HG02571 (cell line): ENCODE results near the gene EME1.

Source experiments
- ATAC-seq: cut with Tn5 transposase; IDR thresholded peaks from one replicate; pipeline ENCODE4 v1.9.1; 2021; ENCODE audit warnings: mild to moderate bottlenecking, moderate library complexity; ENCODE audit not compliant: unreplicated experiment

The EME1 gene

DNA sequence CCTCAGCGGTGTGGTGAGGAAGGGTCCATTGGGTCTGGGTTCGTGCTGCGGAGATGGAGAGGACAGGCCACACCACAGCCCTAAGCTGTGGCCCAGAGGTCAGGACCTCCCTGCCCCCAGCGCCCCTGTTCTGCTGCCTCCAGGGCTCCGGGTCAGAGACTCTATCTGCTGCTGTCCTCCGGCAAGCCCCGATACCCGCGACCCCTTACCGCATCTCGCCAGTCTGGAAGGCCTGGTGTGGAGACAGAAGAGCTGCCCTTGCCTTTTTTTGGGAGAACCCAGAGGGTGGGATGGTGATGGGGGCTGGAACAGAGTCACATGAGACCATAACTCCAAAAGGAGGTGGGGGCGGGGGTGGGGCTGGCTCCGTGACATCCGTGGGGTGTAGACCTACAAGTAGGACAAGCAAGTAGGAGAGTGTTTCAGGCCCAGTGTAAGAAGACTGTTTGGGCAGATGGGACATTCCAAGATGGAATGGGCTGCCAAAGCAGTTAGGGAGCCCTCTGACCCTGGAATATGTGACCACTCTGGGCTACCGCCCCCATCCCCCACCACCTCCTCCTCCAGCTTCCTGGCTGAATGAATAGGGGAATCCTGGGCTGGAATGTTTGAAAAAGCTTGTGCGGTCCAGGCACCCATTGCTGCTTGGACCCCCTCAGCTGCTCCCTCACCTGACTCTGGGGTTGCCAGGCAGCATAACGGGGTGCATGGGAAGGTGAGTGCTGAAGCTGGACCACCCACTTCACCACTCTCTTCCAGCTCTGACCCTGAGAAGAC, 25.7 kb upstream of the EME1 start:
- no peak for ATAC-seq

DNA sequence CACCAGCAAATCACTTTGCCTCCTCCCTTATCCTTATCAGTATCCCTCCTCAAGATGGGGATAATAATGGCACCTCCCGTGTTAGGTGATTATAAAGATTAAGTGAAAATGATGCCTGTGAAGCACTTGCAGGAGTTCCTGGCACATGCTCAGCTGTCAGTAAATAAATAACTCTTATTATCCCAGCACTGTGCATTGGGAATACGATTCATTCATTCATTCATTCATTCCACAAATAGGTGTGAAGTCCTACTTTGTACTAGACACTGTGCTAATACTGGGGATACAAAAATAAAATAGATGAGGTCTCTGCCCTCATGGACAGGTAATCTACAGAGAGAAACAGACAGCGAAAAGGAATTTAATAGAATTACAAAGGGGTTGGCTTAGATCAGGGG, 25.1 kb upstream of the EME1 start:
- ATAC-seq, result no peak

DNA sequence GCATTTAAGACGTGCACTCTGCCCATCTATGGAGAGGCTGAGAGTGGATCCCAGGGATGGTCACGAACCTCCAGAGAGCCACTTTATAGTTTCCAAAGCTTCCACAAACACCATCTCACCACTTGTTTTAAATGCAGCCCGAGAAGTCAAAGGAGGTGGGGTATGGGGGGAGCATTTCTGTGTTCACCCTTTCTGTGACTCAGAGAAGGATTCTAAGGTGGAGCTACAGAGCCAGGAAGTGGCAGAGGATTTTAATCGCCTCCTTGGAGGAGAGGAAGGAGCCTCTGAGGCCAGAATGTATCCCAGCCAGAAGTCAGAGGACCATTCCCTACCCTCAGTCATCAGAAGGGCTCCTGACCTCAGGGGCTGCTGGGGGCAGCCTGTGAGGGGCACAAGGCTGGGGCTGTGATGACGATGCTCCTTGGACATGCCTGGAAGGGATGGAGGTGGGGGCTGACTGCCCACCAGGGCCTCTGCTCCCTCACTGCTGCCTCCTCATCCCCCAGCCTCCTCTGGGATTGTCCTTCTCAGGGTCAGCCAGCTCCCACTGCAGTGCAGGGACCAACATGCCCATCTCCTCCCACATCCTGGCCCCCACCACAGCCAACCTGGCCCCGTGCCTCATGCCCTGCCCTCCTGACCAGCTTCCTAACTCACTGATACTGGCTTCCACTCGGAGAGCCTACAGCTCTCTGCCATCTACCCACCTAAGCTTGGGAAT, 24.3 kb upstream of the EME1 start:
- ATAC-seq, result no peak

DNA sequence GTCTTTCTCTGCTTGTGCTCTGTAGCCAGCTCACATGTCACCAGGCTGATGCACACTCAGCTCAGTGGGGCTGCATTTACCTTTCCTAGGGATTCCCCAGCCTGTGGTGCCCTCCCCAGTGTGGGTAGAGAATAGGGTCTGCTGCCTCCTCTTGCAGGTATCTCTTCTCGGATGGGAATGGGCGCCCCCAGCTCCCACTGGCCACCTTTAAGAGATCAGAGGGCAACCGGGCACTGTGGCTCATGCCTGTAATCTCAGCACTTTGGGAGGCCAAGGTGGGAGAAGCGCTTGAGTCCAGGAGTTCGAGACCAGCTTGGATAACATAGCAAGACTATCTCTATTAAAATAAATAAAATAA, 23.8 kb upstream of the EME1 start:
- no peak for ATAC-seq

DNA sequence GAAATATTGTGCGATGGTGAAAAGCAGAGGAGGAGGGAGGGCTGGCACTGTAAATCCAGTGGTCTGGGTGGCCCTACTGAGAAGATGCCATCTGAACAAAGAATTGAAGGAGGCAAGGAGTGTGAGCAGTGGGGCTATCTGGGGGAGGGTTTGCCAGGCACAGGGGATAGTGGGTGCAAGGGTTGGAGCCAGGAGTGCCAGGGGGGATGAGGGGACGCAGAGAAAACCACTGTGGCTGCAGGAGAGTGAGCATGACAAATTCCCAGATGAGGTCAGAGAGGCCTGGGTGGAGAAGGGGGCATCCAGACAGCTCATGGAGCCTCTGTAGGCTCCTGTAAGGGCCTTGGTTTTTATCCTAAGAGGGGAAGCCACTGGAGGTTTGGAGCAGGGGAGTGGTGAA, 22.3 kb upstream of the EME1 start:
- ATAC-seq, result no peak

DNA sequence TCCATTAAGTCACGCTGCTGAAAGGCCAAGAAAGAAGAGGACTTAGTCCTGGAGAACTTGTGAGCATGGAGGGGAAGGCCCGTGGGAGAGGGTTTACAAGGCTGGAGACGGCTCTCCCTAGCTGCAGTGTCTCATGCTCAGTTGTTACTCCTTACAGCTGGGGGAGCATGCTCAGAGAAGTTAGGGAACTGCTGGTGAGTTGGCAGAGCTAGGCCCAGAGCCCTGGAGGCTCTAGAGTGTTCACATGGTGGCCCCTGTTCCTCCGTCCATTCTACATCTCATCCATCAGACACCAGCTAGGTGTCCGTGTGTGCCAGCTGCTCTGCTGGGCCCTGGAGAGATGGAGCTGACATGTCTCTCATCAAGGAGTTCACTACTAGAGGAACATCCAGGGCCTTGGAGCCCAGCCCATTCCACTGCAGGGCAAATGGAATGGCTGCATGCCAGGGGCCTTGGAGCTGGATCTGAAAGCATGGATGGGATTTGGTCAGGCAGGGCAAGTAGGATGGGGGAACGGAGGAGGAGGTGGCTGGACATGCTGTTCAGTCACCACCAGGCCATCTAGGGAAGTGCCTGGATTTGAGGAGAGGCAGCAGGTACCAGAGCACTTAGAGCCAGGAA, 20.8 kb upstream of the EME1 start:
- ATAC-seq, result no peak

DNA sequence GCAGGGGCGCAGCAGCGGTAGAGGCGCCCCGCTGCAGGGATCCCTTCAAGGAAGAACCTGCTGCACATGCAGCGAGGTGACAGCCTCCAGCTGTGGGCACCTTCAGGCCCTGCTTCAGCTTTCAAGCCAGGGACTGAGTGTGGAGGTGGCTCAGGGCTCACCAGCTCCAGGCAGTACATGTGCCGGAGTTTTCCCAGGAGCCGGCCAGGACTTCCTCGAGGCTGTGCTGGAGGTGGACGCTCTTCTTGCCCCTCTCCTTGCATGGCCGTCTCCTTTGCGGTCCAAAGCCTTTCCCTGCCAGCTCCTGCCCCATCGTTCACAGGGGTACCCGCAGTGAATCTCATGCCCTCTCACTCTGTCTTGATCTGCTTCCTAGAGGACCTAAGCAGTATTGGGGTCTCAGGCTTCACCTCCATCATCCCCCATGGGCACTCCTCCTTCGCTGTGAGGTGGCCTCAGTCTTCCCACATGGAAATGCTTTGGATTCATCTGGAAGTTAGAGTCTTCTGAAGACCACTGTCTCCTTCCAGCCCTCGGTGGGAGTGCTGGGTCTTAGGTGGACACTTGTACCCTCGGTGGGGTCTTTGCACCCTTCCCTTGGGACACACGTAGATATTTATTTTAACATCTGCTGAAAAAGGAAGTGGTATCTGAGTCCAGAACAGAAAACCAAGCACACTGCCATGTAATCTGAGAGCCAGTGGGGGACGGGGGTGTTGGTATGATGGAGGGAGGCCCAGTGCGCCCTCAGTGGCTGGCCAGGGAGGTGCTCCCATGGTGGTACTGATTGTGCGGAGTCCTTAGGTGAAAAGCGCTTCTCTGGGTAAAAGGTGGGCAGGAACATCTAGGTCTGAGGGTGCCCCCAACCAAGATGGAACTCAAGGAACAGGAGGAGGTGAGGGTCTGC, 20.1 kb upstream of the EME1 start:
- no peak for ATAC-seq

DNA sequence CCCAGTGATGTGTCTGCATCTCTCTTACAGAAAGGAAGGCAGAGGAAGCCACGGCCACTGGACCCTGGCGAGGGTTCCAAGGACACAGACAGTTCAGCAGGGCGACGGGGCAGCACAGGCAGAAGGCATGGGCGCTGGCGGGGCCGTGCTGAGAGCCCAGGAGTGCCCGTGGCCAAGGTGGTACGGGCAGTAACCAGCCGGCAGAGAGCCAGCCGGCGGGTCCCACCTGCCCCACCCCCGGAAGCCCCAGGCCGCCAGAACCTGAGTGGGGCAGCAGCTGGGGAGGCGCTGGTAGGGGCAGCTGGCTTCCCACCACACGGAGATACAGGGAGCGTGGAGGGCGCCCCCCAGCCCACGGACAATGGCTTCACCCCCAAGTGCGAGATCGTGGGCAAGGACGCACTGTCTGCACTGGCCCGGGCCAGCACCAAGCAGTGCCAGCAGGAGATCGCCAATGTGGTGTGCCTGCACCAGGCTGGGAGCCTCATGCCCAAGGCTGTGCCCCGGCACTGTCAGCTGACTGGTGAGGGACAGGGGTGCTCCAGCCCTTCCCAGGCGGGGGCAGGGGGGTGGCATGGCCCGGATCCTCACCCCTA, 19.3 kb upstream of the EME1 start:
- no peak for ATAC-seq

DNA sequence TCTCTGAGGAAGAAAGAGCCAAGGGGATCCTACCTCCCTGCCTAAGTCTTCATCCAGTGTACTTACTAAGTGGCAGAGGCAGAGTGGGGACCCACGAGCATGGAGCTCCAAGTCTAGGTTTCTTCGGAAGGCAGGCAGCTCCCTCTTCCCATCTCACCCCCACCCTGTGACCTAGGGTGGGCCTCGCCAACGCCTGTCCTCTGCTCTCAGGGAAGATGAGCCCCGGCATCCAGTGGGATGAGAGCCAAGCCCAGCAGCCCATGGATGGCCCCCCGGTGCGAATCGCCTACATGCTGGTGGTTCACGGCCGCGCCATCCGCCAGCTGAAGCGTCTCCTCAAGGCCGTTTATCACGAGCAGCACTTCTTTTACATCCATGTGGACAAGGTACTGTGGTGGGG, 18.8 kb upstream of the EME1 start:
- ATAC-seq, result no peak

DNA sequence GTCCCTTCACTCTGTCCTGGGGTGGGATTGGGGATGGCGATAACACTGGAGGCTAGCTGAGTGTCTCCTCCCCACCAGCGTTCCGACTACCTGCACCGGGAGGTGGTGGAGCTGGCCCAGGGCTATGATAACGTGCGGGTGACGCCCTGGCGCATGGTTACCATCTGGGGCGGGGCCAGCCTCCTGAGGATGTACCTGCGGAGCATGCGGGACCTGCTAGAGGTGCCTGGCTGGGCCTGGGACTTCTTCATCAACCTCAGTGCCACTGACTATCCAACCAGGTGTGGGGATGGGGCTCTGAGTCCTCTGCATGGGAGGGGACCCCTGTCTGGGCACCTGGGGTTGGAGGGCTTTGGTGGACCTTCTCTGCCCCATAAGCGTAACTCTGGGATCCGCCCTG, 18.3 kb upstream of the EME1 start:
- ATAC-seq, result no peak

DNA sequence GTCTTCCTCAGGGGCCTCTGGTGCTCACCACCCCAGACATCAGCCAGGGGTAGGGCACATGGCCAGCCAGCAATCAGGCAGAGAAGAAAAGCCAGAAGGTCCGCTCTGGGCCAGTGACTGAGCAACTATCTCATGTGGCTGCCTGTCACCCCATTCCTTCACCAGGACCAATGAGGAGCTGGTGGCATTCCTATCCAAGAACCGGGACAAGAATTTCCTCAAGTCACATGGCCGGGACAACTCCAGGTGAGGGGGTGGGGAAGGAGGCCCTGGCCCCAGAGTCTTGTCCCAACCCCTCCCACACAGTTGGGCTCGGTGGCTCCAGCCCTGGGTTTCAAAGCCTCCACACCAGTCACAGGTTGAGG, 17.7 kb upstream of the EME1 start:
- ATAC-seq, result no peak

DNA sequence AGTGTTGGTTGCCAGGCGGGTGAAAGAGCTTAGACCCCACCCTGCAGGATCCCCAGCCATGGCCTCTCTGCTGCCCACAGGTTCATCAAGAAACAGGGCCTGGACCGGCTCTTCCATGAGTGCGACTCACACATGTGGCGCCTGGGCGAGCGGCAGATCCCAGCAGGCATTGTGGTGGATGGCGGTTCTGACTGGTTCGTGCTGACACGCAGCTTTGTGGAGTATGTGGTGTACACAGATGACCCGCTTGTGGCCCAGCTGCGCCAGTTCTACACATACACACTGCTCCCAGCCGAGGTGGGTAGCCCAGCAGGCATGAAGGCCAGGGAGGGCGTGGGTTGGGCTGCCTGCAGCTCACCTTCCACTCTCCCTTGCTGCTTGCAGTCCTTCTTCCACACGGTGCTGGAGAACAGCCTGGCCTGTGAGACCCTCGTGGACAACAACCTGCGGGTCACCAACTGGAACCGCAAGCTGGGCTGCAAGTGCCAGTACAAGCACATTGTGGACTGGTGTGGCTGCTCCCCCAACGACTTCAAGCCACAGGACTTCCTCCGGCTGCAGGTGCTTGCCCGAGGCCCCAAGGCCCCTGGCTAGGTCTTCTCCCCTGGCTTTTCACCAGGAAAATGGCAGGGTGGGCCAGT, 17.2 kb upstream of the EME1 start:
- ATAC-seq, result no peak

DNA sequence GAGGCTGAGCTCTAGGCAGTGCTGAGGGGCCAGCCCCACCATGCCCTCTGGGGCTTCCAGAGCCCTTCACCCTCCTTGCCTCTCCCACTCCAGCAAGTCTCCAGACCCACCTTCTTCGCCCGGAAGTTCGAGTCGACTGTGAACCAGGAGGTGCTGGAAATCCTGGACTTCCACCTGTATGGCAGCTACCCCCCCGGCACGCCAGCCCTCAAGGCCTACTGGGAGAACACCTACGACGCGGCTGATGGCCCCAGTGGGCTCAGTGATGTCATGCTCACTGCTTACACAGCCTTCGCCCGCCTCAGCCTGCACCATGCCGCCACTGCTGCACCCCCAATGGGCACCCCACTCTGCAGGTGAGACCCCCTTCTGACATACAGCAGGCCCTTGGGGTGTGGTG, 16.6 kb upstream of the EME1 start:
- no peak for ATAC-seq

DNA sequence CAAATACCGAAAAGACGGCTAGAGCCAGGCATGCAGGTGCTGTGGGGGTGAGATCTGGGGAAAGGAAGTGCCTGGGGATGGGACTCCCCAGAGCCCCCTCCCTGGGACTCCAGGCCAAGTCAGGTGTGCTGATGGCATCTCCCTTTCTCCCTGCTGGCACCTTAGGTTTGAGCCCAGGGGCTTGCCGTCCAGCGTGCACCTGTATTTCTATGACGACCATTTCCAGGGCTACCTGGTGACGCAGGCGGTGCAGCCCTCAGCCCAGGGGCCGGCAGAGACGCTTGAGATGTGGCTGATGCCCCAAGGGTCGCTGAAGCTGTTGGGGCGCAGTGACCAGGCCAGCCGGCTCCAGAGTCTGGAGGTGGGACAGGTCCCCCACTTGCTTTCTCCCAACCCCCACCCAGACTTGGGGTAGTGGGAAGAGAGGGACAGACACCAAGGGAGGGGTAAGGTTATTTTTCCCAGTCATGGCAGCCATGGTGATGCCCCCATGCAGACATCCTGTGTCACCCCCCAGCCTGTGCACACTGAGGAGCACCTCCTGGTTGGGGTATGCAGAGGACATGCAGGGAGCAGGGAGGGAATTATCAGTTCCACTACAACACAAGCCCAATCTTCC, 16.0 kb upstream of the EME1 start:
- no peak for ATAC-seq

DNA sequence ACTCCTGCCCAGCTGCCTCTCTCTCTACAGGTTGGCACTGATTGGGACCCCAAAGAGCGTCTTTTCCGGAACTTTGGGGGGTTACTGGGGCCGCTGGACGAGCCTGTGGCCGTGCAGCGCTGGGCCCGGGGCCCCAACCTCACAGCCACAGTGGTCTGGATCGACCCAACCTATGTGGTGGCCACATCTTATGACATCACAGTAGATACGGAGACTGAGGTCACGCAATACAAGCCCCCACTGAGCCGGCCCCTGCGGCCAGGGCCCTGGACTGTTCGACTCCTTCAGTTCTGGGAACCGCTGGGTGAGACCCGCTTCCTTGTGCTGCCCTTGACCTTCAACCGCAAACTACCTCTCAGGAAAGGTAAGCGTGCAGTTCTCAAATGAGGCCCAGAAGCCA, 14.9 kb upstream of the EME1 start:
- ATAC-seq, result no peak

DNA sequence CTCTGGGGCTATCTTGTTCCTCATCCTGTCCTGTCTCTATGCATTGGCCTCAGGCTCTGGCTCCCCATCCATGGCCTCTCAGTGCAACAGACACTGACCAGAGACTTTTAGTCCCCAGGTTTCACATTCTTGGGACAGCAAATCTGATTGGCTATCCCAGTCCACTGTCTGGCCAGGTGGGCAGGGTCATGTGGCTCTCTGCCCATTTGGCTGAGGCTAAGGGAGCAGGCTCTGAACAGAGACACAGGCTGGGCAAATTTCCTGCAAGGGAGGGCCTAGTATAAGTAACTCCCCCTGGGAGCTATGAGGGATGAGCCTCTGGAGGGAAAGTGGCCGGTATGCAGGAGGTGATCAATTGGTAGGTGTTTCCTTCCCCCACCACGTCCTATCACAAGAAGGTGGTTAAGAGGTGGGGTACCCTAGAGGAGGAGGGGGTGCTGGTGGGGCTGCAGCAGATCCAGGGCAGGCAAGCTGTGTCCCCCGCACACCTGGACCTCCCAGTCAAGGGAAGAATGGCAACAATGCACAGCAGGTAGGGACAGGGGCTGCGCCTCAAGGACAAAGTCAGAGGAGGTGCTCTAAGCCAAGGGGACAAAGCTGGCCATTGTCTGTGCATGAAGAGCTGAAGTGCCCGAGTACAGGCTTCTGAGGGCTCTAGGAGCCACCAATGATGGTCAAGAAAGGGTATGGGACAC, 13.9 kb upstream of the EME1 start:
- no peak for ATAC-seq

DNA sequence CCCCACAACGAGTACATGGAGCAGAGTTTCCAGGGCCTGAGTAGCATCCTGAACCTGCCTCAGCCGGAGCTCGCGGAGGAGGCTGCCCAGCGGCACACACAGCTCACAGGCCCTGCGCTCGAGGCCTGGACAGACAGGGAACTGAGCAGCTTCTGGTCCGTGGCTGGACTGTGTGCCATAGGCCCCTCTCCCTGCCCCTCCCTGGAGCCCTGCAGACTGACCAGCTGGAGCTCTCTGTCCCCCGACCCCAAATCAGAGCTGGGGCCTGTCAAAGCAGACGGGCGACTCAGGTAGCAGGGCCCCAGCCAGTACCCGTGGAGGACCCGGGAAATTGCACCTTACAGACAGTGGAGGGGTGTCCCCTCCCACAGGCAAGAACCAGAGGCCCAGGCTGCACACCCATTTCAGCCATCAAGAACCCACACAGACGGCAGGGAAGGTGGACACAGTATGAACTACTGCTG, 13.0 kb upstream of the EME1 start:
- ATAC-seq, result no peak

DNA sequence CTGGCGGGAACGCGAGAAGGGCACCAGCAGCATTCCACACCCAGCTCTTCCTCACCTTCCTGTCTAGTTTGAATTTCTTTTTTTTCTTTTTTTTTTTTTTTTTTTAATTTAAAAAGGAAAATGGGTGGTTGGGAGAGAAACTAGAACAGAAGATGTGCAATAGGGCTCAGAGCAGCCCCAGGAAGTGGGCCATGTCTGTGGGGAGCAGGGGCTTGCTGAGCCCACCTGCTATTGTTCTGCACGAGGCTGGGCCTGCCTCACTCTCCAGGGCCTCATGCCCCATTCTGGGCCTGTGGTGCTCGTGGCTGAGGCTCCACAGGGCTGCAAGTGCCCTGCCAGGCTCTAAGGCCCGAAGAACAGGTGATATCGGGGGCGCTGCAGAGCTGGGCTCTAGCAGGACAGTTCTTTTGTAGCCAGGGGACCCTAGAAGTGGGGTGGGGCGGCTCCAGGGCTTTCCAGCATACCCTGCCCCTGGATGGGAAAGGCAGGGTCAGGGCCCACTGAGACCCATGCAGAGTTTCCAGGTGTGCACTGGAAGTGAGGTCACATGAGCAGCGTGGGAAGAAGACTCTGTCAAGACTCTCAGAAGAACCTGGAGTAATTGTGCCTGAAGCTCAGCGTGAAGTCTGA, 12.4 kb upstream of the EME1 start:
- ATAC-seq, result no peak
